Type B pancreatic cell (in vitro differentiated cells): ENCODE results near the gene GCH1. TPM values are rescaled to one million over a fixed set of nuclear protein-coding genes. Genes with fewer than 3 reads are reported as not detected.
"Not testable (repeated sequence)": the region's sequence is repeated elsewhere in the genome, so short reads cannot be mapped to it uniquely, and the experiment has no call there.

Source experiments
- DNase-seq: peaks from one replicate; pipeline ENCODE4 v3.0.0; 2021; ENCODE audit warnings: mixed read lengths; ENCODE audit not compliant: unreplicated experiment; ENCODE audit errors: extremely low spot score
- H3K27ac Mint-ChIP-seq: 2 replicates; pipeline ENCODE4 v1.8.0; 2021; ENCODE audit warnings: mild to moderate bottlenecking, mixed read lengths
- H3K27me3 Mint-ChIP-seq: 2 replicates; pipeline ENCODE4 v1.8.0; 2021; ENCODE audit warnings: mixed read lengths
- H3K36me3 Mint-ChIP-seq: 2 replicates; pipeline ENCODE4 v1.8.0; 2021; ENCODE audit warnings: mixed read lengths
- H3K4me1 Mint-ChIP-seq: one replicate; pipeline ENCODE4 v1.8.0; 2021; ENCODE audit warnings: mixed read lengths; ENCODE audit not compliant: unreplicated experiment
- H3K4me3 Mint-ChIP-seq: 2 replicates; pipeline ENCODE4 v1.8.0; 2021; ENCODE audit warnings: mild to moderate bottlenecking, mixed read lengths
- H3K9me3 Mint-ChIP-seq: 2 replicates; pipeline ENCODE4 v1.8.0; 2021; ENCODE audit warnings: mixed read lengths
- CTCF ChIP-seq: fragments of 200-600 bp; sonication (generic); conservative IDR thresholded peaks from 2 replicates; pipeline ENCODE4 v1.5.0; 2021; ENCODE audit warnings: antibody characterized with exemption, mild to moderate bottlenecking
- total RNA-seq: library from RNA; stranded (reverse); gene quantifications from 2 replicates; pipeline ENCODE4 v1.2.1, GENCODE V29; 2021; ENCODE audit warnings: low replicate concordance

GCH1 gene
- total RNA-seq, 1 donor from 2014 or later = 18.2 TPM

GRCh38 chr14:54908190-54908589, 5.6 kb upstream of the GCH1 start:
- H3K9me3 Mint-ChIP-seq = no peaks in the 10 kb centered on the region
- TF ChIP-seq CTCF = no peak
- DNase-seq = no peak
- H3K27me3 Mint-ChIP-seq = peaks cover 14% of the 10 kb centered on the region
- H3K36me3 Mint-ChIP-seq = no peaks in the 10 kb centered on the region
- H3K4me3 Mint-ChIP-seq = no peak overlapping the region
- H3K27ac Mint-ChIP-seq = no peak overlapping the region
- no peaks in the 10 kb centered on the region for H3K4me1 Mint-ChIP-seq

- Mint-ChIP-seq H3K9me3 (no peaks in the 10 kb centered on the region), H3K36me3 (no peaks in the 10 kb centered on the region), H3K4me3 (no peak overlapping the region), H3K27me3 (peaks cover 24% of the 10 kb centered on the region), H3K4me1 (peaks cover 2% of the 10 kb centered on the region), H3K27ac (no peak overlapping the region)
- DNase-seq = no peak
- no peak for TF ChIP-seq CTCF
Observed at GRCh38 chr14:54906075-54906474, 3.4 kb upstream of the GCH1 start.

- no peaks in the 10 kb centered on the region for H3K36me3 Mint-ChIP-seq
- peak overlapping the region; percentile 89 for H3K4me3 Mint-ChIP-seq
- no peak overlapping the region for H3K27ac Mint-ChIP-seq
- peaks cover 32% of the 10 kb centered on the region for H3K27me3 Mint-ChIP-seq
- peak; percentile 14 for TF ChIP-seq CTCF
- DNase-seq = peak; percentile 76
- no peaks in the 10 kb centered on the region for H3K9me3 Mint-ChIP-seq
- peaks cover 8% of the 10 kb centered on the region for H3K4me1 Mint-ChIP-seq
Observed at GRCh38 chr14:54902143-54902520, 494 bp downstream of the GCH1 start.

GRCh38 chr14:54901380-54902142, 1.1 kb downstream of the GCH1 start:
- H3K4me3 Mint-ChIP-seq = peak overlapping the region; percentile 89
- H3K36me3 Mint-ChIP-seq = no peaks in the 10 kb centered on the region
- no peak for DNase-seq

GRCh38 chr14:54899573-54899972, 3.1 kb downstream of the GCH1 start:
- Mint-ChIP-seq H3K9me3 (no peaks in the 10 kb centered on the region), H3K4me1 (peaks cover 8% of the 10 kb centered on the region), H3K4me3 (peak overlapping the region; percentile 17), H3K36me3 (no peaks in the 10 kb centered on the region), H3K27ac (no peak overlapping the region), H3K27me3 (peaks cover 21% of the 10 kb centered on the region)
- DNase-seq = no peak
- TF ChIP-seq CTCF = no peak

More at GRCh38 chr14:54901380-54902142, 1.1 kb downstream of the GCH1 start:
- TF ChIP-seq CTCF = no peak
- Mint-ChIP-seq H3K4me1 (peaks cover 8% of the 10 kb centered on the region), H3K27ac (peak overlapping the region; percentile 48), H3K9me3 (no peaks in the 10 kb centered on the region), H3K27me3 (peaks cover 32% of the 10 kb centered on the region)

- DNase-seq = not testable (repeated sequence)
- H3K27ac Mint-ChIP-seq = peak overlapping the region; percentile 4
Observed at GRCh38 chr14:54897809-54898555, 4.6 kb downstream of the GCH1 start.

More at GRCh38 chr14:54897809-54898555, 4.6 kb downstream of the GCH1 start:
- H3K9me3 Mint-ChIP-seq, H3K4me3 Mint-ChIP-seq, H3K4me1 Mint-ChIP-seq, H3K36me3 Mint-ChIP-seq: not testable (repeated sequence)
- peaks cover 17% of the 10 kb centered on the region for H3K27me3 Mint-ChIP-seq
